ENCODE data around the gene RPTOR.

DNA sequence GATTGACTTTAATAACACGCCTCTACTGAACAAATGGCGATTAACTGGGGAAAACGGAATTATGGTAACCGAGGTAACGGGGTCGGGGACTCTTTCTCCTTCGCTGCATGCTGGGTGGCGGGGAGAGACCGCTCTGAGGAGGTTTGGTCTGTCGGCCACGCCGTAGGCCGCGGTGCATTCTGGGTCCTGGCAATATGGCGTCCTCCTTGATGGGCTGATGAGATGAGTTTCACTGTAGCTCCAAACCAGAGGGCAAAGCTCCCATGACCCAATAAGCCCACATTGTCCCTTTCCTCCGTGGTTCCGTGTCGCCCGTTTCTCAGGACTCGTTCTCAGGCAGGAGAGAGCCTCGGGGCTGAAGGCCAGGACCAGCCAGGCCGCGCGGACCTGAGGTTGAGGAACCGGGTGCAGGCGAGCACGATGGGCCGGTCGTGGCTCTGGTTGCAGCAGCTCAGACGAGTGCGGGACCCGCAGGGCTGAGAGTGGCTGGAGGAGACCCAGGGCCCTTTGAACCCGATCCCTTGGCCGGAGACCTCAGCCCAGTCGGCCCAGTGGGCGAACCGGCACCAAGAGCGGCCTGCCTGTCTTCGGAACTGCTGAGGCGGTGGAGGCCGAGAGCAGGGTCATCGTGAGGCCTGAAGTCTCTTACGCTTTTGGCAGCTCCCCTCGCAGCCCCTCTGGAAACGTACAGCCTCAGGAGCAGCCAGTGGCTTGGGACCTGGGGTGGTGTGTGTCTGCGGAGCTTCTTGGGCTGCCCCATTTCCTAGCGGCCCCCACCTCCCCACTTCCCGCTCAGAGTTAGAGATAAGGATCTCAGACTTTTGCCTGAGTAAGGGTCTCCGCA is at the start of gene RPTOR:
- no peak for TF ChIP-seq ZFP30 (CRISPR knock-in tag; IDR thresholded peaks at IDR 0.05)
- TF ChIP-seq ZC3H10 (CRISPR knock-in tag; IDR thresholded peaks at IDR 0.05) = no peak
- TF ChIP-seq, protein P1, sequence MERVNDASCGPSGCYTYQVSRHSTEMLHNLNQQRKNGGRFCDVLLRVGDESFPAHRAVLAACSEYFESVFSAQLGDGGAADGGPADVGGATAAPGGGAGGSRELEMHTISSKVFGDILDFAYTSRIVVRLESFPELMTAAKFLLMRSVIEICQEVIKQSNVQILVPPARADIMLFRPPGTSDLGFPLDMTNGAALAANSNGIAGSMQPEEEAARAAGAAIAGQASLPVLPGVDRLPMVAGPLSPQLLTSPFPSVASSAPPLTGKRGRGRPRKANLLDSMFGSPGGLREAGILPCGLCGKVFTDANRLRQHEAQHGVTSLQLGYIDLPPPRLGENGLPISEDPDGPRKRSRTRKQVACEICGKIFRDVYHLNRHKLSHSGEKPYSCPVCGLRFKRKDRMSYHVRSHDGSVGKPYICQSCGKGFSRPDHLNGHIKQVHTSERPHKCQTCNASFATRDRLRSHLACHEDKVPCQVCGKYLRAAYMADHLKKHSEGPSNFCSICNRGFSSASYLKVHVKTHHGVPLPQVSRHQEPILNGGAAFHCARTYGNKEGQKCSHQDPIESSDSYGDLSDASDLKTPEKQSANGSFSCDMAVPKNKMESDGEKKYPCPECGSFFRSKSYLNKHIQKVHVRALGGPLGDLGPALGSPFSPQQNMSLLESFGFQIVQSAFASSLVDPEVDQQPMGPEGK (CRISPR knock-in tag; IDR thresholded peaks at IDR 0.05; ENCODE audit: borderline replicate concordance) = no peak
- no peak for TF ChIP-seq ARNTL (CRISPR knock-in tag; IDR thresholded peaks at IDR 0.05; ENCODE audit: borderline replicate concordance, low read depth)
- TF ChIP-seq CSDC2 (CRISPR knock-in tag; IDR thresholded peaks at IDR 0.05) = 0 out of 2 replicates have a peak, but pooled peaks have one; percentile 28
- no peak for TF ChIP-seq ZNF70 (CRISPR knock-in tag; IDR thresholded peaks at IDR 0.05)
- no peak for TF ChIP-seq SNAI2 (CRISPR knock-in tag; IDR thresholded peaks at IDR 0.05)
- no peak for TF ChIP-seq ZNF565 (CRISPR knock-in tag; conservative IDR thresholded peaks at IDR 0.05; ENCODE audit: low read depth)
- no peak for TF ChIP-seq TCF4 (CRISPR knock-in tag; IDR thresholded peaks at IDR 0.05; ENCODE audit: borderline replicate concordance)
- TF ChIP-seq, protein P2, sequence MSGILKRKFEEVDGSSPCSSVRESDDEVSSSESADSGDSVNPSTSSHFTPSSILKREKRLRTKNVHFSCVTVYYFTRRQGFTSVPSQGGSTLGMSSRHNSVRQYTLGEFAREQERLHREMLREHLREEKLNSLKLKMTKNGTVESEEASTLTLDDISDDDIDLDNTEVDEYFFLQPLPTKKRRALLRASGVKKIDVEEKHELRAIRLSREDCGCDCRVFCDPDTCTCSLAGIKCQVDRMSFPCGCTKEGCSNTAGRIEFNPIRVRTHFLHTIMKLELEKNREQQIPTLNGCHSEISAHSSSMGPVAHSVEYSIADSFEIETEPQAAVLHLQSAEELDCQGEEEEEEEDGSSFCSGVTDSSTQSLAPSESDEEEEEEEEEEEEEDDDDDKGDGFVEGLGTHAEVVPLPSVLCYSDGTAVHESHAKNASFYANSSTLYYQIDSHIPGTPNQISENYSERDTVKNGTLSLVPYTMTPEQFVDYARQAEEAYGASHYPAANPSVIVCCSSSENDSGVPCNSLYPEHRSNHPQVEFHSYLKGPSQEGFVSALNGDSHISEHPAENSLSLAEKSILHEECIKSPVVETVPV (CRISPR knock-in tag; IDR thresholded peaks at IDR 0.05) = no peak
- no peak for TF ChIP-seq BACH2 (CRISPR knock-in tag; IDR thresholded peaks at IDR 0.05; ENCODE audit: borderline replicate concordance)
- no peak for TF ChIP-seq TOX (CRISPR knock-in tag; IDR thresholded peaks at IDR 0.05; ENCODE audit: borderline replicate concordance)
- no peak for TF ChIP-seq OSR1 (CRISPR knock-in tag; IDR thresholded peaks at IDR 0.05)

Data from SK-N-SH treated with all-trans-retinoic acid at 6 μM for 48 hours (cell line).